HEK293 (cell line): ENCODE data around the gene MMS19.

Experiments used
- CTCF ChIA-PET: fragments of 350-600 bp; formaldehyde crosslinking; extraction: SDS; loops from one replicate; lab custom pipeline; 2021; ENCODE audit warnings: antibody characterized with exemption; lab: Yijun Ruan, JAX
- POLR2A ChIA-PET: fragments of 300-600 bp; formaldehyde crosslinking; extraction: SDS; loops from one replicate; lab custom pipeline; 2020; ENCODE audit warnings: antibody characterized with exemption, inconsistent platforms; lab: Yijun Ruan, JAX
- H3K27ac ChIP-seq: fragments of 200-500 bp; sonication (Bioruptor generic); 2 replicates; pipeline ENCODE4 v1.5.1; 2014; ENCODE audit warnings: low read depth, low read length, control low read depth, inconsistent platforms; ENCODE audit errors: extremely low read depth
- H3K36me3 ChIP-seq, 2 experiments: fragments of 200-500 bp in 1 of 2; sonication (Bioruptor generic) in 1 of 2; 1 replicate in 1 of 2; 2 replicates in 1 of 2; pipeline ENCODE4 v1.5.1; 2014 to 2017; ENCODE audit warnings: inconsistent platforms in 2 of 2, low read length in 2 of 2; ENCODE audit not compliant: control insufficient read depth in 2 of 2, insufficient read depth in 1 of 2
- H3K4me1 ChIP-seq: fragments of 200-500 bp; sonication (Bioruptor generic); 2 replicates; pipeline ENCODE4 v1.5.1; 2014; ENCODE audit warnings: mild to moderate bottlenecking, low read length, inconsistent platforms; ENCODE audit not compliant: control insufficient read depth, insufficient read depth
- H3K4me3 ChIP-seq: 2 replicates; pipeline ENCODE4 v1.5.1; 2011; ENCODE audit warnings: low read depth, mild to moderate bottlenecking, control low read depth, low read length, moderate library complexity
- H3K9me3 ChIP-seq: fragments of 200-500 bp; sonication (Bioruptor generic); 2 replicates; pipeline ENCODE4 v1.5.1; 2014; ENCODE audit warnings: low read depth, low read length, inconsistent platforms; ENCODE audit not compliant: control insufficient read depth, insufficient read depth
- EGR2 ChIP-seq: fragments of 450-650 bp; formaldehyde crosslinking; IDR thresholded peaks from 2 replicates; pipeline ENCODE4 v1.5.1; 2016; ENCODE audit warnings: low read depth, missing biosample characterization, missing genetic modification characterization
- FEZF1 ChIP-seq: fragments of 450-650 bp; formaldehyde crosslinking; IDR thresholded peaks from 2 replicates; pipeline ENCODE4 v1.5.1; 2016; ENCODE audit warnings: missing biosample characterization, missing genetic modification characterization
- GLI2 ChIP-seq: fragments of 450-650 bp; formaldehyde crosslinking; IDR thresholded peaks from 2 replicates; pipeline ENCODE4; 2017; ENCODE audit warnings: missing biosample characterization, missing genetic modification characterization, low read depth, borderline replicate concordance
- KLF1 ChIP-seq: fragments of 450-650 bp; formaldehyde crosslinking; IDR thresholded peaks from 2 replicates; pipeline ENCODE4 v1.5.1; 2016; ENCODE audit warnings: missing biosample characterization, missing genetic modification characterization
- OVOL3 ChIP-seq: fragments of 450-650 bp; formaldehyde crosslinking; IDR thresholded peaks from 2 replicates; pipeline ENCODE4 v1.5.1; 2016; ENCODE audit warnings: missing biosample characterization, missing genetic modification characterization
- TCF7L2 ChIP-seq: IDR thresholded peaks from 2 replicates; pipeline ENCODE4 v1.6.1; 2011; ENCODE audit warnings: low read depth, mild to moderate bottlenecking, inconsistent platforms, low read length, moderate library complexity, borderline replicate concordance
- ZEB2 ChIP-seq: fragments of 450-650 bp; formaldehyde crosslinking; IDR thresholded peaks from 2 replicates; pipeline ENCODE4 v1.5.1; 2016; ENCODE audit warnings: missing biosample characterization, missing genetic modification characterization
- ZFHX2 ChIP-seq: fragments of 450-650 bp; formaldehyde crosslinking; conservative IDR thresholded peaks from 2 replicates; pipeline ENCODE4 v1.5.1; 2016; ENCODE audit warnings: missing biosample characterization, missing genetic modification characterization
- ZFP37 ChIP-seq: fragments of 450-650 bp; formaldehyde crosslinking; IDR thresholded peaks from 2 replicates; pipeline ENCODE4 v1.5.1; 2016; ENCODE audit warnings: missing biosample characterization, missing genetic modification characterization
- ZNF121 ChIP-seq: fragments of 450-650 bp; formaldehyde crosslinking; IDR thresholded peaks from 2 replicates; pipeline ENCODE4 v1.5.1; 2016; ENCODE audit warnings: missing biosample characterization, missing genetic modification characterization
- ZNF133 ChIP-seq: fragments of 450-650 bp; formaldehyde crosslinking; IDR thresholded peaks from 2 replicates; pipeline ENCODE4 v1.5.1; 2016; ENCODE audit warnings: missing biosample characterization, missing genetic modification characterization
- ZNF211 ChIP-seq: fragments of 450-650 bp; formaldehyde crosslinking; IDR thresholded peaks from 2 replicates; pipeline ENCODE4 v1.5.1; 2016; ENCODE audit warnings: low read depth, missing biosample characterization, missing genetic modification characterization
- ZNF302 ChIP-seq: fragments of 450-650 bp; formaldehyde crosslinking; IDR thresholded peaks from 2 replicates; pipeline ENCODE4 v1.5.1; 2016; ENCODE audit warnings: missing biosample characterization, missing genetic modification characterization, low read depth
- ZNF37A ChIP-seq: fragments of 450-650 bp; IDR thresholded peaks from 2 replicates; pipeline ENCODE4 v1.5.1; 2018; ENCODE audit warnings: missing biosample characterization, missing genetic modification characterization
- ZNF521 ChIP-seq: fragments of 450-650 bp; formaldehyde crosslinking; IDR thresholded peaks from 2 replicates; pipeline ENCODE4 v1.5.1; 2017; ENCODE audit warnings: missing biosample characterization, mild to moderate bottlenecking, missing genetic modification characterization
- ZNF529 ChIP-seq: fragments of 450-650 bp; formaldehyde crosslinking; IDR thresholded peaks from 2 replicates; pipeline ENCODE4 v1.5.1; 2017; ENCODE audit warnings: missing genetic modification characterization, missing biosample characterization; ENCODE audit not compliant: insufficient replicate concordance
- ZNF596 ChIP-seq: fragments of 450-650 bp; IDR thresholded peaks from 2 replicates; pipeline ENCODE4 v1.5.0; 2018; ENCODE audit warnings: missing biosample characterization, mild to moderate bottlenecking, missing genetic modification characterization, moderate library complexity
- ZNF654 ChIP-seq: fragments of 450-650 bp; formaldehyde crosslinking; IDR thresholded peaks from 2 replicates; pipeline ENCODE4 v1.5.1; 2016; ENCODE audit warnings: low read depth, missing biosample characterization, missing genetic modification characterization
- ZNF660 ChIP-seq: fragments of 450-650 bp; IDR thresholded peaks from 2 replicates; pipeline ENCODE4 v1.5.1; 2018; ENCODE audit warnings: missing biosample characterization, mild to moderate bottlenecking, missing genetic modification characterization
- ZNF664 ChIP-seq: fragments of 450-650 bp; formaldehyde crosslinking; IDR thresholded peaks from 2 replicates; pipeline ENCODE4 v1.5.1; 2016; ENCODE audit warnings: missing biosample characterization, missing genetic modification characterization
- ZNF76 ChIP-seq: fragments of 450-650 bp; formaldehyde crosslinking; IDR thresholded peaks from 2 replicates; pipeline ENCODE4; 2016; ENCODE audit warnings: low read depth, missing biosample characterization, missing genetic modification characterization, borderline replicate concordance
- ZNF777 ChIP-seq: fragments of 450-650 bp; formaldehyde crosslinking; IDR thresholded peaks from 2 replicates; pipeline ENCODE4 v1.5.1; 2017; ENCODE audit warnings: missing biosample characterization, missing genetic modification characterization, borderline replicate concordance
- ZSCAN30 ChIP-seq: fragments of 450-650 bp; IDR thresholded peaks from 2 replicates; pipeline ENCODE4 v1.5.1; 2018; ENCODE audit warnings: missing biosample characterization, mild to moderate bottlenecking, missing genetic modification characterization, moderate library complexity
- TF ChIP-seq, protein P1 (sequence below): fragments of 450-650 bp; formaldehyde crosslinking; IDR thresholded peaks from 2 replicates; pipeline ENCODE4 v1.5.1; 2016; ENCODE audit warnings: missing biosample characterization, missing genetic modification characterization
- TF ChIP-seq, protein P2 (sequence below): sonication (generic); formaldehyde crosslinking; IDR thresholded peaks from 2 replicates; pipeline ENCODE4 v1.8.1; 2022; ENCODE audit warnings: mild to moderate bottlenecking, moderate library complexity, missing genetic modification reagents

MMS19 gene

DNA sequence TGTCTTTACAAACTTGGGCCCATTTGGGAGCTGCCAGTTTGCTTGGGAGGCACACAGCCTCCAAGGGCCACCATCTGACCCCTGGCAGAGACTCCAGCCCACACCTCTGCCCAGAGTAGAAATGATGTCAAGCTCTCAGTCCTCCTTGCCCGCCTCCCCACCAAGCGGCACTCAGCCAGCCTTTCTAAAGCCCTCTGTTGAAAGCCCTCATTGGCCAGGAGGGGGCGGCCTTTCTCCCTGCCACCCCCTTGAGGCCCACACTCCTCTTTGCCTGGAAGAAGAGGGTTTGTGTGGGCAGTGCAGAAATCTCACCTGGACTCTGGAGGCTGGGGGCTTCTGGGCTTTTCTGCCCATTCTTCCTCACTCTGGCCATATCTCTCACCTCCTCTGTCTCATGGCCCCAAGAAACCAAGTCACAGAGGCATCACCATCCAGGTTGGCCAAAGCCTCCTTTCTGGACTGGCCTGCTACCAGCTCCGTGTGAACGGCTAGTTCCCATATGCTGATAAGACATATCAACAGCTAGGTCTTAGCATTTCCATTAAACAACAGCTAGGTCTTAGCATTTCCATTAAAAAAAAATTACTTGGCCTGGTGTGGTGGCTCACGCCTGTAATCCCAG, 36.6 kb upstream of the MMS19 start:
- H3K27ac ChIP-seq = no peak overlapping the region
- peak; percentile 57 for TF ChIP-seq ZNF654 (tag by site-specific recombination)
- TF ChIP-seq ZNF76 (tag by site-specific recombination) = no peak
- no peak for TF ChIP-seq ZNF121 (tag by site-specific recombination)
- no peak for TF ChIP-seq ZNF133 (tag by site-specific recombination)
- peak; percentile 75 for TF ChIP-seq ZNF529 (tag by site-specific recombination)
- no peak for TF ChIP-seq KLF1 (tag by site-specific recombination)
- TF ChIP-seq ZNF211 = no peak
- TF ChIP-seq ZEB2 (tag by site-specific recombination) = no peak
- TF ChIP-seq ZNF521 (tag by site-specific recombination) = no peak
- 0 out of 2 replicates have a peak, but pooled peaks have one; percentile 44 for TF ChIP-seq EGR2 (tag by site-specific recombination)
- TF ChIP-seq ZFP37 (tag by site-specific recombination) = no peak
- no peak for TF ChIP-seq TCF7L2
- TF ChIP-seq OVOL3 (tag by site-specific recombination) = no peak
- TF ChIP-seq ZSCAN30 (tag by site-specific recombination) = 0 out of 2 replicates have a peak, but pooled peaks have one; percentile 27
- peak; percentile 63; the same call in 1 of the 2 replicates for TF ChIP-seq ZNF660 (tag by site-specific recombination)
- TF ChIP-seq ZNF777 = no peak
- TF ChIP-seq ZNF37A (tag by site-specific recombination) = no peak
- TF ChIP-seq, protein P1, sequence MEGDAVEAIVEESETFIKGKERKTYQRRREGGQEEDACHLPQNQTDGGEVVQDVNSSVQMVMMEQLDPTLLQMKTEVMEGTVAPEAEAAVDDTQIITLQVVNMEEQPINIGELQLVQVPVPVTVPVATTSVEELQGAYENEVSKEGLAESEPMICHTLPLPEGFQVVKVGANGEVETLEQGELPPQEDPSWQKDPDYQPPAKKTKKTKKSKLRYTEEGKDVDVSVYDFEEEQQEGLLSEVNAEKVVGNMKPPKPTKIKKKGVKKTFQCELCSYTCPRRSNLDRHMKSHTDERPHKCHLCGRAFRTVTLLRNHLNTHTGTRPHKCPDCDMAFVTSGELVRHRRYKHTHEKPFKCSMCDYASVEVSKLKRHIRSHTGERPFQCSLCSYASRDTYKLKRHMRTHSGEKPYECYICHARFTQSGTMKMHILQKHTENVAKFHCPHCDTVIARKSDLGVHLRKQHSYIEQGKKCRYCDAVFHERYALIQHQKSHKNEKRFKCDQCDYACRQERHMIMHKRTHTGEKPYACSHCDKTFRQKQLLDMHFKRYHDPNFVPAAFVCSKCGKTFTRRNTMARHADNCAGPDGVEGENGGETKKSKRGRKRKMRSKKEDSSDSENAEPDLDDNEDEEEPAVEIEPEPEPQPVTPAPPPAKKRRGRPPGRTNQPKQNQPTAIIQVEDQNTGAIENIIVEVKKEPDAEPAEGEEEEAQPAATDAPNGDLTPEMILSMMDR (tag by site-specific recombination) = peak; percentile 53; the same call in 1 of the 2 replicates
- TF ChIP-seq, protein P2, sequence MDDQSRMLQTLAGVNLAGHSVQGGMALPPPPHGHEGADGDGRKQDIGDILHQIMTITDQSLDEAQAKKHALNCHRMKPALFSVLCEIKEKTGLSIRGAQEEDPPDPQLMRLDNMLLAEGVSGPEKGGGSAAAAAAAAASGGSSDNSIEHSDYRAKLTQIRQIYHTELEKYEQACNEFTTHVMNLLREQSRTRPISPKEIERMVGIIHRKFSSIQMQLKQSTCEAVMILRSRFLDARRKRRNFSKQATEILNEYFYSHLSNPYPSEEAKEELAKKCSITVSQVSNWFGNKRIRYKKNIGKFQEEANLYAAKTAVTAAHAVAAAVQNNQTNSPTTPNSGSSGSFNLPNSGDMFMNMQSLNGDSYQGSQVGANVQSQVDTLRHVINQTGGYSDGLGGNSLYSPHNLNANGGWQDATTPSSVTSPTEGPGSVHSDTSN (CRISPR knock-in tag) = no peak
- peak; percentile 41; the same call in 1 of the 2 replicates for TF ChIP-seq ZFHX2 (tag by site-specific recombination)
- CTCF ChIA-PET = interaction anchor here (0.7 to 3.4 kb wide), 20 partner anchors 10 to 549 kb away, joined by 3 to 54 read pairs (median 5); partner anchors contain the start of gene UBTD1
- H3K4me1 ChIP-seq = no peaks in the 10 kb centered on the region
- no peaks in the 10 kb centered on the region for H3K9me3 ChIP-seq
- POLR2A ChIA-PET = no interaction called here
- H3K4me3 ChIP-seq = no peak overlapping the region
- no peaks in the 10 kb centered on the region for H3K36me3 ChIP-seq

GRCh38 chr10:97533888-97534287, 35.7 kb upstream of the MMS19 start:
- ChIA-PET POLR2A (no interaction called here), CTCF (interaction anchor here (0.7 to 3.4 kb wide), 18 partner anchors 9 to 548 kb away, joined by 3 to 54 read pairs (median 5); no protein-coding TSS in a partner anchor)
- no peaks in the 10 kb centered on the region for H3K36me3 ChIP-seq
- H3K27ac ChIP-seq = no peak overlapping the region
- H3K4me3 ChIP-seq = no peak overlapping the region
- no peak for TF ChIP-seq GLI2 (tag by site-specific recombination)
- no peak for TF ChIP-seq ZNF596 (tag by site-specific recombination)
- no peak for TF ChIP-seq FEZF1 (tag by site-specific recombination)
- no peak for TF ChIP-seq ZNF302 (tag by site-specific recombination)
- peak; percentile 69; the same call in 1 of the 2 replicates for TF ChIP-seq ZNF664 (tag by site-specific recombination)
- no peaks in the 10 kb centered on the region for H3K9me3 ChIP-seq
- no peaks in the 10 kb centered on the region for H3K4me1 ChIP-seq
